K562 (cell line): Measurements from ENCODE around the gene CASKIN2. TPM values are rescaled to one million over a fixed set of nuclear protein-coding genes. Genes with fewer than 3 reads are reported as not detected.
A peak's percentile ranks its signal among the peaks of the same experiment; 100 is the strongest.

Source experiments
- ATAC-seq: fragments of 200-7000 bp; cut with Tn5 transposase; 3 replicates; pipeline ENCODE4 v1.9.1; 2020; ENCODE audit warnings: moderate library complexity
- BruUV-seq: library from RNA; stranded (reverse); fragments of 400-500 nt; replicated peaks from 2 replicates; lab custom pipeline; 2021; lab: Mats Ljungman, UMichigan
- CTCF ChIA-PET: fragments of 300-600 bp; formaldehyde crosslinking; extraction: SDS; loops from one replicate; lab custom pipeline; 2021; ENCODE audit warnings: low intra/inter-chr PET ratio; lab: Yijun Ruan, JAX
- POLR2A ChIA-PET: fragments of 300-600, 350-650 bp; sonication (Branson Sonifier 250); formaldehyde crosslinking; extraction: SDS; loops from one replicate; lab custom pipeline; 2021; ENCODE audit warnings: antibody characterized with exemption, inconsistent platforms; lab: Yijun Ruan, JAX
- DNase-seq, 4 experiments: peaks; one replicate each; pipeline versions ENCODE4 v3.0.0 to v3.0.0-alpha.2; 2011 to 2018; ENCODE audit warnings: low spot score in 3 of 4, mixed read lengths in 3 of 4; ENCODE audit errors: extremely low read depth in 1 of 4
- FAIRE-seq: peaks from 2 replicates; lab custom pipeline; 2011; peaks lifted over from hg19 to GRCh38; lab: Jason Lieb, UNC
- H2AFZ ChIP-seq: 2 replicates; pipeline ENCODE4 v1.6.0; 2011; ENCODE audit warnings: low read depth, low read length, control low read depth, inconsistent platforms
- H3K27ac ChIP-seq: fragments of 200-600 bp; 3 replicates; pipeline ENCODE4 v1.8.0; 2011; ENCODE audit warnings: low read depth, mild to moderate bottlenecking, control low read depth, inconsistent platforms, low read length, moderate library complexity, mixed read lengths; ENCODE audit errors: extremely low read depth
- H3K27me3 ChIP-seq, 2 experiments: fragments of 300-600 bp in 1 of 2; 2 replicates in 1 of 2; 3 replicates in 1 of 2; pipeline versions ENCODE4 v1.6.0 to v1.8.0; 2011; ENCODE audit warnings: inconsistent platforms in 2 of 2, low read length in 2 of 2, mild to moderate bottlenecking in 1 of 2, mixed read lengths in 1 of 2, moderate library complexity in 1 of 2; ENCODE audit not compliant: control insufficient read depth in 2 of 2, insufficient read depth in 2 of 2
- H3K36me3 ChIP-seq: fragments of 300-600 bp; 3 replicates; pipeline ENCODE4 v1.8.0; 2011; ENCODE audit warnings: mild to moderate bottlenecking, low read length, inconsistent platforms; ENCODE audit not compliant: control insufficient read depth, insufficient read depth
- H3K4me1 ChIP-seq, 2 experiments: fragments of 200-600 bp in 1 of 2; replicated peaks in 1 of 2; 2 replicates in 1 of 2; 3 replicates in 1 of 2; pipeline versions ENCODE4 v1.5.1 to v1.8.0; 2011; ENCODE audit warnings: inconsistent platforms in 2 of 2, low read length in 2 of 2, mild to moderate bottlenecking in 1 of 2, mixed read lengths in 1 of 2, moderate library complexity in 1 of 2; ENCODE audit not compliant: control insufficient read depth in 2 of 2, insufficient read depth in 2 of 2
- H3K4me2 ChIP-seq: 2 replicates; pipeline ENCODE4 v1.6.1; 2011; ENCODE audit warnings: low read length, control low read depth, inconsistent platforms, mixed read lengths; ENCODE audit not compliant: insufficient read depth
- H3K4me3 ChIP-seq: fragments of 200-600 bp; sonication (generic), shearing (Covaris generic); 2 replicates; pipeline ENCODE4 v1.5.1; 2016; ENCODE audit warnings: control low read depth, inconsistent platforms
- H3K79me2 ChIP-seq: fragments of 200-600 bp; 3 replicates; pipeline ENCODE4 v1.8.0; 2011; ENCODE audit warnings: low read length, inconsistent platforms; ENCODE audit not compliant: control insufficient read depth, insufficient read depth
- H3K9ac ChIP-seq, 2 experiments: 2 replicates each; pipeline versions ENCODE4 v1.6.0 to v1.6.1; 2011; ENCODE audit warnings: low read depth in 2 of 2, low read length in 2 of 2, control low read depth in 1 of 2, inconsistent platforms in 1 of 2, mild to moderate bottlenecking in 1 of 2, mixed read lengths in 1 of 2; ENCODE audit not compliant: insufficient read depth in 1 of 2
- H3K9me1 ChIP-seq: one replicate; pipeline ENCODE4 v1.6.0; 2011; ENCODE audit warnings: inconsistent platforms, mild to moderate bottlenecking, low read length, moderate library complexity; ENCODE audit not compliant: control insufficient read depth, insufficient read depth
- H3K9me3 ChIP-seq: replicated peaks from 2 replicates; pipeline ENCODE4 v1.5.1; 2011; ENCODE audit warnings: low read depth, low read length, inconsistent platforms; ENCODE audit not compliant: control insufficient read depth, insufficient read depth
- H4K20me1 ChIP-seq: replicated peaks from 2 replicates; pipeline ENCODE4 v1.6.1; 2011; ENCODE audit warnings: low read length, inconsistent platforms, mixed read lengths; ENCODE audit not compliant: control insufficient read depth, insufficient read depth
- FUS ChIP-seq: fragments of 200-400 bp; formaldehyde crosslinking; optimal IDR thresholded peaks from 2 replicates; pipeline ENCODE3; 2017; ENCODE audit warnings: low read depth, low read length
- MTA2 ChIP-seq: fragments of 450-650 bp; IDR thresholded peaks from 2 replicates; pipeline ENCODE4 v1.6.1; 2016; ENCODE audit warnings: low read depth
- MYC ChIP-seq, 2 experiments: fragments of 250-450 bp in 1 of 2; sonication (Bioruptor Pico) in 1 of 2; IDR thresholded peaks; 2 replicates each; pipeline versions ENCODE4 v1.5.1 to v1.6.1; 2012 to 2021; ENCODE audit warnings: low read depth in 2 of 2, borderline replicate concordance in 1 of 2, improper control_type of control experiment in 1 of 2, low read length in 1 of 2, mild to moderate bottlenecking in 1 of 2, moderate library complexity in 1 of 2
- NCOA1 ChIP-seq: fragments of 450-650 bp; IDR thresholded peaks from 2 replicates; pipeline ENCODE4 v1.6.1; 2016; ENCODE audit warnings: low read depth
- POLR2B ChIP-seq: fragments of 450-650 bp; IDR thresholded peaks from 2 replicates; pipeline ENCODE4 v1.6.1; 2018; ENCODE audit warnings: low read depth; ENCODE audit not compliant: partially characterized antibody
- RBM25 ChIP-seq: fragments of 200-400 bp; formaldehyde crosslinking; IDR thresholded peaks from 2 replicates; pipeline ENCODE4 v1.6.1; 2018; ENCODE audit warnings: low read length, low read depth, moderate library complexity; ENCODE audit not compliant: severe bottlenecking
- SPI1 ChIP-seq: IDR thresholded peaks from 2 replicates; pipeline ENCODE4 v1.6.1; 2011; ENCODE audit warnings: low read depth, low read length, control low read depth, borderline replicate concordance
- TCF15 ChIP-seq: fragments of 250-450 bp; sonication (Bioruptor Pico); IDR thresholded peaks from 2 replicates; pipeline ENCODE4 v1.8.0; 2022; ENCODE audit warnings: moderate library complexity, mild to moderate bottlenecking, inconsistent platforms
- WGBS: fragments of 100-300 bp; shearing (Covaris generic); methylation state at CpG from one replicate; pipeline ENCODE4 v1.1.6; 2016; ENCODE audit warnings: low coverage, mixed read lengths; ENCODE audit not compliant: insufficient coverage; ENCODE audit errors: missing lambda C conversion rate; 5-methylcytosine and 5-hydroxymethylcytosine counted together
- in situ Hi-C: fragments of 300-500 bp; cut with MboI; formaldehyde crosslinking; loops from 4 replicates; pipeline ENCODE4 v1.15.0; 2018; ENCODE audit warnings: inconsistent platforms, mixed read lengths
- intact Hi-C: fragments of 100-400 bp; cut with micrococcal nuclease; formaldehyde crosslinking; loops from 2 replicates; pipeline ENCODE4 v1.14.2; 2022
- polyA plus RNA-seq, 8 experiments: library from polyadenylated mRNA; depleted of rRNA in 4 of 8; stranded (reverse) in 5 of 8; unstranded in 3 of 8; fragments of >200 nt; fragmentation: Nextera tagmentation in 2 of 8; fragmentation: Illumina TruSeq in 1 of 8; extraction: Ambion mirVana in 2 of 8; extraction: Trizol in 1 of 8; gene quantifications; 2 replicates each; pipeline versions ENCODE4 v1.2.1 to v1.2.3, GENCODE V29; 2011 to 2014; ENCODE audit warnings: inconsistent platforms in 1 of 8, missing spikeins in 1 of 8
- total RNA-seq, 7 experiments: library from RNA; depleted of rRNA in 6 of 7; stranded (reverse); fragments of >200 nt in 6 of 7; fragmentation: Illumina TruSeq in 2 of 7; extraction: Trizol in 2 of 7; gene quantifications; 2 replicates each; pipeline versions ENCODE4 v1.2.1 to v1.2.3, GENCODE V29; 2011 to 2021; ENCODE audit warnings: low replicate concordance in 1 of 7

Gene CASKIN2
- total and polyA plus RNA-seq, 9 of the 15 experiments (the other 6 are each of a cell fraction or from before 2014, with no cell fraction given): 0.01 to 12.2 (median 2.1) TPM

GRCh38 chr17:75518201-75518600 lies 2.9 kb upstream of the CASKIN2 start:
- ChIA-PET POLR2A (interaction anchor here (1.0 to 1.7 kb wide), 3 partner anchors 8 to 14 kb away, joined by 3 to 4 read pairs (median 3); no protein-coding TSS in a partner anchor), CTCF (no interaction called here)
- Histone ChIP-seq H3K79me2 (peaks cover 10% of the 10 kb centered on the region), H3K4me1 (peaks cover 20 to 50% of the 10 kb centered on the region in 2 experiments; a peak in 4 of 5 replicates), H4K20me1 (peaks cover 8% of the 10 kb centered on the region; the same call in 1 of the 2 replicates), H3K4me2 (no peak overlapping the region), H3K9me1 (peaks cover 5% of the 10 kb centered on the region), H3K36me3 (peaks cover 50% of the 10 kb centered on the region), H3K9ac (no peak overlapping the region), H3K27me3 (no peaks in the 10 kb centered on the region), H3K27ac (no peak overlapping the region), H3K9me3 (no peaks in the 10 kb centered on the region), H2AFZ (no peak overlapping the region), H3K4me3 (no peak overlapping the region)
- no peak for FAIRE-seq
- 52% methylated on average over 3 of the region's 3 CpGs for WGBS
- TF ChIP-seq TCF15: no peak
- TF ChIP-seq NCOA1: no peak
- peak; percentile 65; the same call in 1 of the 2 replicates for TF ChIP-seq SPI1
- TF ChIP-seq MTA2: no peak
- TF ChIP-seq MYC (IDR thresholded peaks at IDR 0.05; ENCODE audit: low read depth, low read length): no peak
- no peak for TF ChIP-seq MYC (CRISPR knock-in tag; IDR thresholded peaks at IDR 0.05; ENCODE audit: borderline replicate concordance, low read depth)
- TF ChIP-seq RBM25: no peak
- TF ChIP-seq FUS: no peak
- TF ChIP-seq POLR2B: no peak
- intact Hi-C loops: loop anchor here (5.0 kb wide), 2 partner anchors 69 to 234 kb away; partner anchors contain the start of gene MYO15B
- no peak for ATAC-seq
- in situ Hi-C loops: no loop called here
- DNase-seq: no peak
- BruUV-seq: no TSS peak
